Cortex of kidney (tissue), 1 donor: ENCODE measurements around the gene NTNG1.
"Not testable (repeated sequence)": the region's sequence is repeated elsewhere in the genome, so short reads cannot be mapped to it uniquely, and the experiment has no call there.

ENCODE experiments used
- DNase-seq: peaks from one replicate; lab custom pipeline; 2025; lab: John Stamatoyannopoulos, UW

NTNG1 gene

DNA sequence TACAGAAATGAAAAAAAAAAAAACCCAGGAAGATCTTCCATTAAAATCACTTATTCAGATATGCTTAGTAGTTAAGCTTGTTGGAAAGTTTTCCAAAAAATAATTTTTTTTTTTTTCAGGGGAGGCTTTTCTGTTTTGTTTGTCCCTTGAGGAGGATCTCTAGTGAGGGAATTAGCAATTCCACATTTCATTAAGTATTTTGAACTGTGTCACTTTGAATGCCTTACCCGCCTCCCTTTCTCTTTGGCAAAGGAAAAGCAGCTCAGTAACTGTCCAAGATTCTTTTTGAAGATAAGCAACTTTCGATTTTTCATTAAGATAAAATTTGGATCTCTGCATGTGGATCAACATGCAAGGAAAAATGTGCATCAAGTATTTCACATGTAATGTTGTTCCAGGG lies 1.8 kb downstream of the NTNG1 start:
- no peak for DNase-seq

DNA sequence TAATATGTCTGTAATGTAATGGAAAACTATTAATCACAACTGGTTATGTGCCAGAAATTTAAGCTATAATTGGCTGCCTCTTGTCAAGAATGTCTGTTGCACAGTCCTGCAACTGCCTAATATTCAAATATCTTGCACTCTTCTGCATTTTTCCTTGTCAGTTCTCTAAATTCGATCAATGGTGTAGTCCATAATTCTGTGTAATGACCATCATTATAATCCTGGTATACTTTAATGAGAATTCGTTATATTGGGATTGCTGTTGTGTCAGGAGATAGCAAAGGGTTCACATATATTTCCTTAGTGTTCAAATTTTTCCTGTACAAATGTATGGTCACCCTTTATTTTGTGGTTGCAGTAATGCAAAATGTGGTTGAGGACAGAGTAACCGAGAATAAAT lies 4.8 kb downstream of the NTNG1 start:
- DNase-seq, result no peak

DNA sequence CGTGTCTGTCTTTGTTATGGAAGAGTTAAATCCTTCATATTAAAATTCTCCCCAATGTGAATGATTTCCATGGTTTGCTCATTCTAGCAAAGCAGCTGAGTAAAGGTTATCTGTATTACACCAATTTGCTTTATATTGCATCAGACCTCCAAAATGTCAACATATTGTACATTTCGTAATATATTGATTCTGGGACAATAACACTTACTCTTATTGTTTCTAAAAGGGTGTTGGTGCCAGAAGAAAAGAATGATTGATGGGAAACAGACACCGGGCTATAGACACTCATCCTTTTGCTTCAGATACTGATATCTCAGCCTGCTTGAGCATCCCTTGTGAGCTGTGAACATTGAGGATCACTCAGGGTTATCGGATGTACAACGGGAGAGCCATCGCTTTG lies 7.0 kb downstream of the NTNG1 start:
- DNase-seq, result no peak

DNA sequence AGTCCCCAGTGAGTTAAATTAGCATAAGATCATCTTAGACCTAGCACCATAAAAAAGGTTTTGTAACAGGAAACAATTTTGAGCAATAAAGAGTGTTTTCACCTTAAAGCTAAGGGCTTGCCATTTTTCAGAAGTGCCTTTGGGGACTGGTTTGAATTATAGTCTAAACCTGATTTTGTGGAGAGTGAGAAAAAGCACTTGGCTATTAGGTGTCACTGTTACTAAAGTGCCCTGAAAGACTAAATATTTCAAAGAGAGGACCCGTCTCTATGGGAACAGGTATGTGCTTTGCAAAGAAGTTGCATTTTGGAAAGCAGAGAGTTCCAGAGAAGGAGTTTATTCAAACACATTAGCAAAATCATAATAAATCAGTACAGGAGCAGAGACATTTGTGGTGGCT lies 9.1 kb downstream of the NTNG1 start:
- DNase-seq, result no peak

DNA sequence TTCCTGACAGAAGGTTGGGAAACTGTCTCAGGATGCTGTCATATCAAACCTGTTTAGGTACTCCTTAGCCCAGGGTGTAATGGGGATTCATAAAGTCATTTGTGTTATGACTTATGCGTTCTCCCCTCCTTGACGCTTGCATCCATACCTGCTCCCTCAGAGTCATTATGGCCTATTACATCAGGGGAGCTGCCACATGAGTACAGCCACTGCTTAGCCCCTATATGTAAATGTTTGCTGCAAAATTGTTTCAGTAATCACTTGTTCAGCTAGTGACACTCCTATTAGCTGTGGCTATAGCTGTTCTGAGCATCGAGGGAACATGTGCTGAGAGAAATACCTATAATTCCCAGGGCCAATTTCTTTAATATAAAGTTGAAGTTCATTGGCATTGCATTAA lies 10.5 kb downstream of the NTNG1 start:
- no peak for DNase-seq

DNA sequence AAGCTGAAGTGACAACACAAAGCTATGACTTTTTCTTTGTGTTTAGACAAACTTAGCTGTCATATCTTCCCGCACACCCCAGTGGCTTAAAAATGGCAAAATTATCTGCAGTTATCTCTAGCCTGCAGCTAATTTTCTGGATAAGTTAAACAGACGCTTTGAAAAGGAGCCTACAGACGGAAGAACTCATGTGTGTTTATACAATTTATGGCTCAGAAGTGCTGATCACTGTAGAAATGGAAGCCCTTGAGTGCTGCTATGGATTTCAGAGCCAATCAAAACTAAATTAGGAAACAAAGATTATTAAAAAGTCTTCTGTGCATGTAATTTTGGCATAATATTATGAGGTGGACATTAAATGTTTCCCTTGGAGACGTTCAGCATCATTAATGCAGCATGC lies 11.6 kb downstream of the NTNG1 start:
- no peak for DNase-seq

DNA sequence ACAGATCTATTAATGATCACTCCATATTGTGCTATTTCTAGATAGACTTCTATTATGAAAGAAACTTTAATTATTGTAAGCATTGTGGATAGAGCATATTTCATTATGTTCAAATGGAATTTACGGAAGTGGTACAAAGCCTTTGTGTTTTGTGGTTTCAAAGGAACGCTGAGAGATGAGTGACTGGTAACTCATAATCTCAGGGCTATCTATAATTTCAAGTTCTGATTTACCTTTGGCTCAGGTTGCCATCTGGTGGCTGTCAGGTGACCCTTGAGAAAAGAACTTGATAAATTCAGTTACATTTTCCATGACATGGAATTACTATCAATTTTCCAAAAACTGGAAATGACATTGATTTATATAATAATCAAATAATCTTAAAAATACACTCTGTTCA lies 12.2 kb downstream of the NTNG1 start:
- DNase-seq, result no peak

DNA sequence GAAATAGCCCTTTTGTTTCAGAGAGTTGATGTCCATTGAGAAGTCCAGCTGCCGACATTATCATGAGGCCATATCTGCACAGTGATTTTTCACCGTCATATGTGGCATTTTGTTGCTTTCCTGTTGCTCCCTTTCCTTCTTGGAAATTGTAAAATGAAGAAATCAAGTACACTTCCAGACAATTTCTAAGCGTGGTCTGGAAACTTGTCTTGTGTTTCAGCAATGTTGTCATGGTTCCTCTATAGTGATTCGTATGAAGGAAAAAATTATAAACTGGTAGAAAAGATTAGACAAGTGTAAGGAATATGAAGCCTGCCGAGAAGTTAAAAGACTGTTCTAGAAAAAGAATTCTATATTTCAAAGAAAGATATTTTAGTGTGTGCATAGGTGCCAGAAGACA lies 17.7 kb downstream of the NTNG1 start:
- DNase-seq, result no peak

DNA sequence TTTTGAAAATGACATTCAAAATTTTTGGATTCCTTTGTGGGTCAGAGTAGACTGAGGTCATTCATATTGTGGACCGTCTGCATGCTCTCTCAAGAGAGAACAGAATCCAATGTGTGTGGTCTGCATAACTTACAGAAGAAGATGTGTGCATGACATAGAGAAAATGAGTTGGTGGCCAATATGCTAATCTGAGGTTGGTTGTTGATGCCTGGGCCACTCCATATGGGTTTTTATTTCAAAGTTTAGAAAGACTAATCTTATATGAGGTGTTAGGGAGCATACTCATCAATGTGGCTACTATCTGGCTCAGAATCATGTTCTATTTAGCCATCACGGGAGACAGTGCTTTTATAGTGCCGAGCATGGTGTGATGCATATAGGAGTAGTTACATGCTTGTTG lies 18.2 kb downstream of the NTNG1 start:
- no peak for DNase-seq

DNA sequence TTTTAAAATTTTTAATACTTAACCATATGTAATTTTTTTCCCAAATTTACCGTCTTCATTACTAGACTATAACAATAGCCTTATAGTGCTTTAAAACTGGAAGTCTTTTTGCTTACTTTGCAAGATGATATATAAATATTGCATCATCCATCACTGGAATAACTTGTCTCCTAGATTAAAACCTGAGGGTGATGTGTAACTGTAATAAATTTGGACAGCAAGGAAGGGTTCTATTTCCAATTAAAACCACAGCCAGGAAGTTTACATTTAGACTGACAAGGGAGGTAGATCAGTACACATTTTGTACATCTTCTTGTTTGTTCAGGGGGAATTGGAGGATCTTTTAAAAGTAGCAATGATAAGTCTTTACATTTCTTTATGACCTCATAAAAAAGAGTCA lies 21.9 kb downstream of the NTNG1 start:
- DNase-seq, result no peak

DNA sequence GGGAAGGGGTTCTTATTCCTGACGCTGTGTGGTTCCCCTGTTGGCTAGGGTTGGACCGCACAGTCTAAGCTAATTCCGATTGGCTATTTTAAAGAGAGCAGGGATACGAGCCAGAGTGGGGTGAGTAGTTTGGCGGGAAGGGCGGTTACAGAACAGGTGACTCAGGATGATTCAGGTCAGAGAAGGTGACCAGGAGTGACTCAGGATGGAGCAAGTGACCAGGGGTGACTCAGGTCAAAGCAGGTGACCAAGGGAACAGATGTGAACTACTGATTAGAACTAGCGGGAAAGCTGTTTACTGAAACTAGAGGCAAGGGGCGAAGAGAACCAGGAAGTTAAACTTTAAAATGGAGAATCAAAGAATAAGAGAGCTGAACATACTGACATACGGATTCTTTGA lies 24.1 kb downstream of the NTNG1 start:
- not testable (repeated sequence) for DNase-seq

DNA sequence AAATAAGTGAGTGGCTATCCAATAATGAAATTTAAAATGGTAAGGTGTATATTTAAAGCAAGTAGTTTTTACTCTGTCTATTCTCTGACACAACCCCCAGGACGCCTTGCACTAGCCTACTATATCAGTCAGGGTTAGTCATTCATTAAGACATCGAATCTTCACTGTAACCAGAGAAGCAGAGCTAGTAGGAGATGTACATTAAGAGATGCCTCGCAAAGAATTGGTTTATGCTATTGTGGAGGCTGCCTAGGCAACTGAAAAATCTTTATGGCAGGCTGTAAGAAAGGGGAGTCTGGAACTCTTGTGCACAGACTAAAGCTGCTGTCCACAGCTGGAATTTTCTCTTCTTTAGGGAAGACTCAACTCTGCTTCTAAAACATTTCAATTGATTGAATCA lies 28.8 kb downstream of the NTNG1 start:
- DNase-seq, result no peak

DNA sequence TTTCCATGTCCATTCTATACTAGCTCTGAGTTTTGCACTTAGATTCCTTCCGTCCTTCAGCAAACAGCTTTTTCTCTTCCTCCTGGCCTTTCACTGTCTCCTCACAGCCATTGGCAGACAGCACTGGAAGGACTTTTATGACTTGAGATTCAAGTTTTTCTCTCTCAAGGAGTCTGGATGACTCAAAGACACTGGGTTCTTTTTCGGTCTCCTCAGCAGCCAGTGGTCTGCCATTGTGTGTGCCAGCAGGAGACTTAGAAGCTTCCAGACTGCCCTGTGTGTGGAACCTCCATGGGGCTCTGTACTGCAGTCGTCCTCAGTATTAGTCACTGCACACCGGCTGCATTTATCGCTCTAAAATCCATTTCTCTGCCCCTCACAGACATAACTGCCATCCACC lies 30.5 kb downstream of the NTNG1 start:
- no peak for DNase-seq

DNA sequence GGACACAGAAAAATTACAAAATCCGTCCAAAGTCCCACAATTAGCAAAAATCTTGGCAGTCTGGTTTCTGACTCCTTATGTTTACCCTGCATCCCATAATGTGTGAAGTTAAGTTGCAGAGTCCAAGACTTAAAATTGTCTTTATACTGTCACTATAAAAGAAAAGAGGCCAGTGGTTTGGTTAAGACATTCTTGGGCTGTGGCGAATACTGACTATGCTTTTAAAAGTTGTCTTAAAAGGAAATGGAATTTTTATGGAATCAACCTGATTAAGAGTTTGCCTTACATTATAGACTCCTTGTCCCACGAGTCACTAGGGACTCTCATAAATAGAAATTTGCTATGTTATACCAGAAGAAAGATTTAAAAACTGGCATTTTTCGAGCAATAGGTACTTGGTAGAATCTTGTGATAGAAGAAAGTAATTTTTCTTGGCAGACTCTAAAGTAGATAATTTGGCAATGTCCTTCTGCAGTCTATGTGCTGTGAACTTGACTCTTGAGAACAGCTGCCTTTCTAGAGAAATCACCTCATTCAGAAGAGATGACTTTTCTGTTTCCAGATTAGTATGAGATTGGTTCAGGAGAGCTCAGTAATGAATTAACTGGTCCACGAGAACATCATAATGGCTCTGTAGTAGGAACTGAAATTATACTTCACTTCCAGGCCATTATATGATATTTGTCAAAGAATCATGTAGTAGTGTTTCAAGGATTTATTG lies 31.8 kb downstream of the NTNG1 start:
- no peak for DNase-seq

DNA sequence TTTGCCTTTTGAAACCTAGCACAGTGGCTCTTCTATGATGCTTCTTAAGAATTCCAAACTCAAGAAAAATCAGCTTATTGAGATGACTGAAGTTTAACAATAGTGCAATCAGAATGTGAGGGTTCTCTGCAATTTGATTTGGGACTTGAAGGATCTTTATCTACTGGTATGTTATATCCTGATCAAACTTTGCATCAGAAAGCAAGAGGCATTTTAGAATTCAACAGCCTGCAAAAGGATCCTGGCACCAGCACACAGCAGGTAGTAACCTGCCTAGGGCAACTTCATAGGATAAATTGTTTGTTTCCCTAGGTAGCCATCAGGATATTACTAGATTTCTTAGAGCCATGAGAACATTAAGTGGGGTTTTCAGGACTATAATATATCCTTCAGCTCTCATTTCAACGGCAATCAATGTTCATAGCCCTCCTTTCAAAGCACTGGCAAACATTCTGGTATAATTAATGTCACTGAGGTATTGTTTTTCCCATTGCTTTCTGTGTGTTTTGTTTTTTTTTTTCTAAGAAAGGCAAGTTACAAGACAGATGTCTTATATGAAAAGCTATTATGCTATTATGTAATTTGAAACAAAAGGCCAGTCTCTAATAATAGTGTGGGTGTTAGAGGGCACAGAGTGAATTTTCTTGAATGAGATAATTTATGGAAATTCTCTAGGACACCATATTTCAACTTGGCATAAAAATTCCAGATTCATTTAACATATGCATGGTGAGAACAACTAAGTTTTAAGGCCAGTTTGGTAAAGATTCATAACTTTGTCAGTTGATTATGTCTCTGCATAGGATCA lies 34.5 kb downstream of the NTNG1 start:
- DNase-seq, result no peak

DNA sequence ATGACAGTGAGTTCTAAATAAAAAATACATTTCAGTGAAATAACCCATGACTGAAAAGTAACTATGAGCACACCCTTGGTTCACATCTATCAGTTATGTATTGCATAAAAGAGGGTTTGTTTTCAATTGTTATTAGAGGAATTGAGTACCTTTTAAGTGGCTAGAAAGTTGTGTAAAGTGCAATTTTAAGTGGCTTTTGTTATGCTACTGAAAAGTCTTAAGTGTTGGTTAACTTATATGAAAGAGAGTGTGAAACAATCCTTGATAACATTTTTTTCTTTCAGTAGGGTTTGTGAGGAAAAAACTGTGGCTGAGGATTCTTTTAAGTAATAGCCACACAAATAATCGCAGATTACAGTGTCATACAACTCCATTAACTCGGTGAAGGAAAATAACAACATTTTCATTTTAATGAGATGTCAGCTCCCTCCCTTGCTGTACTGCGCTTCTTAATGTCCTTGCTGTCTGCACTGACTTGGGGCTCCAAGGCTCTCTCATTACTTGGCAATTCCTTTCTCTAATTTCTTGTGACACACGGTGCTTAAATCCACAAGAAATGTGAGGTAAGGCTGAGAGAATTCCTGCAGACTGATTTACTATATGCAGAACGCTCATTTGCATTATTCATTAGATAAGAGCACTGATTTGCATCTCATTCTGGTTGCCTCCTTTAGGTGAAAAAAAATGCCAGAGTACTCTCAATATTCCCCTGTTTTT lies 40.6 kb downstream of the NTNG1 start:
- DNase-seq, result no peak

DNA sequence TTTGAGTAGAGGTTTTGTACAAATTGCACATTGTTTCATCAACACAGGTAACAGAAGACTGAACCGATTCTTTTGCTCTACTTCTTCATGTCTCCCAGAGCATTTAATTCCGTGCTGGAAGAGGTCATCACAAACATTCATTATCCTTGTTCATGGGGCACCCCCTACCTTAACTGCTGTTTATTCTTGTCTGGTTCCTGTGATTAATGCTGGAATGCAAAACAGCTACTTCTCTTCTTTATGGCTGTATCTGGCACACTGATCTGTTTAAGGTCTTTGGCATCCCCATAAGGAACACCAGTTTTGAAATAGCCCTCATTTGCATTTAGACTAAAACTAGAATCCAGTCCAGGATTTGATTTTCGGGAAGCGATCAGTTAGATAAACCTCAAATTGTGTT lies 42.2 kb downstream of the NTNG1 start:
- DNase-seq, result no peak

DNA sequence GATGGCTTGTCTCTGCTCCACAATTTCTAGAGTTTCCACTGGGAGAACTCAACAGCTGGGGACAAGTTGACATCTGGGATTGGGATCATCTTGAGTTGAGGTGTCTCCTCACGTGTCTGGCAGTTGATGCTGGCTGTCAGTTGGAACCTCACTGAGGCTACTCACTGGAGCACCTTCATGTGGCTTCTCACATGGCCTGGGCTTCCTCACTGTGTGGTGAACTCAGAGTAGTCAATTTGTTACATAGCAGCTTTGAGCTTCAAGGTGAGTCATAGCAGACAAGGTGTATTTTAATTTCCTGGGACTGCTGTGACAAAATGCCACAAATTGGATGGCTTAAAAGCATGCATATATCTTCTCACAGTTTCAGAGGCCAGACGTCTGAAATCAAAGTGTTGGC lies 44.0 kb downstream of the NTNG1 start:
- DNase-seq, result no peak

DNA sequence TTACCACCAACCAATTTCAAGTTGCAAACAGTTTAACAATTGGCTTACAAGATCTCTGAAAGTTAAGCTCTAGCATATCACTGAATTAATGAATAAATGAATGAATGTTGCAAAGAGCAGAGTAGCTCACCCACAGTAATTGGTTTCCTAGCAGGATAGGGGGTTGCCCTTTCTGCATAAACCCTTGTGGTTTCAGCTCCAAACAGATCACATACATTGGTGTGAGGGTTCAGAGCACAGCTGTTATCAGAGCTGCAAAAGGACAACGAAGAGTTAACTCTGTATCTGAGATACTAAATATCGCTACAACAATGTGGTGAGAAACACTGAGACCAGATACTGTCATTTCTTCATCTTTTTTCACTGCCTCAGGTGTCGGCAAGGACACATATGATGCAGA lies 46.6 kb downstream of the NTNG1 start:
- no peak for DNase-seq

DNA sequence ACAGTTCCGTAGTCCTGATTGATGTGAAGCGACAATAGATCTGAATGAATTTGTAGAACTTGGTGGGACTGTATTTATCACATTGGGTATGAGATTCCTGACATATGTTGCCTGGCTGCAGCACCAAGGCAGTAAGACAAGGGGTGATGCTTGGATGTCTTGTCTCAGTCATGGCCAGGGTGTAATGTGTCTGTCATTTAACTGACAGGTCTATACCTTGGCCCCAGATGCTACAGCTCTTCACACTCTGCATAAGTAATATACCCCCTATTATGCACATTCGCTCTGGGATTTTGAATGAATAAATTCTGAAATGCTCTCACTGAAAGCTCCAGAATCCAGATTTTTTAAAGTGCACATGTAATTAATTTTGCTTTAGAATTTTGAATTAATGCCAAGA lies 47.3 kb downstream of the NTNG1 start:
- DNase-seq, result no peak

DNA sequence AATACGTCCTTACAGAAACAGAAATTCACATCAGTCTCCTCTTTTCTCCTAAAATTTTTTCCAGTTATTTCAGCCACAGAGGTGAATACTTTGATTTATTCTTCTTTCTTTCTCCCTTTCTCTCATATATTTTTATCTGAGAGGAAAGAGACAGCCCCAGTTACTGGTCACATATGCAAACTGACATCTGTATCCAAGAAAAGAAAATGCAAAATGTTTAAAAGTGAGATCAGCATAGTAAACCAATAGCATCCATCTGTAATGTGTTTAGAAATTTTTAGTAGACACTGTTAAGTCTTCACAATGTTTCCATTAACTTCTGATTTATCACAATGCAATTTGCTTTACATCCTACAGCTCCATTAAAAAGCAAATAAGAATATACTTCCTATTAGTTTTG lies 53.5 kb downstream of the NTNG1 start:
- no peak for DNase-seq

DNA sequence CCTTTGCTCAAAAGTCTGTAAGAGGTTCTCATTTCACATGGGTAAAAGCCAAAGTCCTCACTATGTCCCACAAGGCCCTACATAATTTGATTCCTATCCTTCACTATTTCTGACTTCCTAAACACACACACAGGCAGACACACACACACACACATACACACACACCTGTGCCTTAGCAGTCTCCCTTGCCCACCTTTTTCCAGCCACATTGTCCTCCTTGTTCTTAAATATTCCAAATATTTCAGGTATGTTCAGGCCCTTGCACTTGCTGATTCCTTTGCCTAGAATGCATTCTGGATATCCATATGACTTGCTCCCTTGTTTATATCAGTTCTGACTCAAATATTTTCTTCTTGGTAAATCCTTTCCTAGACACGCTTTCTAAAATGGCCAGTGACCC lies 54.6 kb downstream of the NTNG1 start:
- DNase-seq, result no peak

DNA sequence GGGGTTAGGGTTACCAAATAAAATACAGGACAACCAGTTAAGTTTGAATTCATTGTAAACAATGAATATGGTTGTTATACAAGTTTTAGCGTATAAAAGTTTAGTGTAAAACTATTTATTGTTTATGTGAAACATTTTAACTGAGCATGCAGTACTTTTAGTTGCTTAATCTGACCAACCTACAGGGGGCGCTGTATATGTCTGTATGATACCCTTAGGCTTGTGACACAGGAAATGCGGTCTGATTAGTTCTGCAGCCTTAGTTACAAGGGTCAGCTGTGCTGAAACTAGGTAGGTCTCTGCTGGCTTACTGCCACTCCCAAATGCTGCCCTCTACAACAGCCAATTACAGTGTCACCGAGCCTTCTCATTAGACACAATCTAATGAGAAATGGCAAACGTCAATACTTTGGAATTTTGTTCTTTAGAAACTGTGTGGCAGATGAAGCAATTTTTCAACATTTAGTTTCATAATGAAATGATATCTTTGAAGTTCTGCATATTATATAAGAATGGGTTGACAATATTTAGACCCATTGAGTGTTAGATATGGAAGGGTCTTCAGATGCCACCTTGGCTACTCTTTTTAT lies 56.2 kb downstream of the NTNG1 start:
- DNase-seq, result no peak
